K562 (cell line): ENCODE results near the gene INPP4B. TPM values are rescaled to one million over a fixed set of nuclear protein-coding genes. Genes with fewer than 3 reads are reported as not detected.

Experiments used
- ATAC-seq: fragments of 200-7000 bp; cut with Tn5 transposase; 3 replicates; pipeline ENCODE4 v1.9.1; 2020; ENCODE audit warnings: moderate library complexity
- BruUV-seq: library from RNA; stranded (reverse); fragments of 400-500 nt; replicated peaks from 2 replicates; lab custom pipeline; 2021; lab: Mats Ljungman, UMichigan
- CTCF ChIA-PET: fragments of 300-600 bp; formaldehyde crosslinking; extraction: SDS; loops from one replicate; lab custom pipeline; 2021; ENCODE audit warnings: low intra/inter-chr PET ratio; lab: Yijun Ruan, JAX
- POLR2A ChIA-PET: fragments of 300-600, 350-650 bp; sonication (Branson Sonifier 250); formaldehyde crosslinking; extraction: SDS; loops from one replicate; lab custom pipeline; 2021; ENCODE audit warnings: antibody characterized with exemption, inconsistent platforms; lab: Yijun Ruan, JAX
- DNase-seq, 4 experiments: peaks; one replicate each; pipeline versions ENCODE4 v3.0.0 to v3.0.0-alpha.2; 2011 to 2018; ENCODE audit warnings: low spot score in 3 of 4, mixed read lengths in 3 of 4; ENCODE audit errors: extremely low read depth in 1 of 4
- FAIRE-seq: peaks from 2 replicates; lab custom pipeline; 2011; peaks lifted over from hg19 to GRCh38; lab: Jason Lieb, UNC
- H2AFZ ChIP-seq: 2 replicates; pipeline ENCODE4 v1.6.0; 2011; ENCODE audit warnings: low read depth, low read length, control low read depth, inconsistent platforms
- H3K27ac ChIP-seq: fragments of 200-600 bp; 3 replicates; pipeline ENCODE4 v1.8.0; 2011; ENCODE audit warnings: low read depth, mild to moderate bottlenecking, control low read depth, inconsistent platforms, low read length, moderate library complexity, mixed read lengths; ENCODE audit errors: extremely low read depth
- H3K27me3 ChIP-seq, 2 experiments: fragments of 300-600 bp in 1 of 2; 2 replicates in 1 of 2; 3 replicates in 1 of 2; pipeline versions ENCODE4 v1.6.0 to v1.8.0; 2011; ENCODE audit warnings: inconsistent platforms in 2 of 2, low read length in 2 of 2, mild to moderate bottlenecking in 1 of 2, mixed read lengths in 1 of 2, moderate library complexity in 1 of 2; ENCODE audit not compliant: control insufficient read depth in 2 of 2, insufficient read depth in 2 of 2
- H3K36me3 ChIP-seq: fragments of 300-600 bp; 3 replicates; pipeline ENCODE4 v1.8.0; 2011; ENCODE audit warnings: mild to moderate bottlenecking, low read length, inconsistent platforms; ENCODE audit not compliant: control insufficient read depth, insufficient read depth
- H3K4me1 ChIP-seq, 2 experiments: fragments of 200-600 bp in 1 of 2; replicated peaks in 1 of 2; 2 replicates in 1 of 2; 3 replicates in 1 of 2; pipeline versions ENCODE4 v1.5.1 to v1.8.0; 2011; ENCODE audit warnings: inconsistent platforms in 2 of 2, low read length in 2 of 2, mild to moderate bottlenecking in 1 of 2, mixed read lengths in 1 of 2, moderate library complexity in 1 of 2; ENCODE audit not compliant: control insufficient read depth in 2 of 2, insufficient read depth in 2 of 2
- H3K4me2 ChIP-seq: 2 replicates; pipeline ENCODE4 v1.6.1; 2011; ENCODE audit warnings: low read length, control low read depth, inconsistent platforms, mixed read lengths; ENCODE audit not compliant: insufficient read depth
- H3K4me3 ChIP-seq: fragments of 200-600 bp; sonication (generic), shearing (Covaris generic); 2 replicates; pipeline ENCODE4 v1.5.1; 2016; ENCODE audit warnings: control low read depth, inconsistent platforms
- H3K79me2 ChIP-seq: fragments of 200-600 bp; 3 replicates; pipeline ENCODE4 v1.8.0; 2011; ENCODE audit warnings: low read length, inconsistent platforms; ENCODE audit not compliant: control insufficient read depth, insufficient read depth
- H3K9ac ChIP-seq, 2 experiments: 2 replicates each; pipeline versions ENCODE4 v1.6.0 to v1.6.1; 2011; ENCODE audit warnings: low read depth in 2 of 2, low read length in 2 of 2, control low read depth in 1 of 2, inconsistent platforms in 1 of 2, mild to moderate bottlenecking in 1 of 2, mixed read lengths in 1 of 2; ENCODE audit not compliant: insufficient read depth in 1 of 2
- H3K9me1 ChIP-seq: one replicate; pipeline ENCODE4 v1.6.0; 2011; ENCODE audit warnings: inconsistent platforms, mild to moderate bottlenecking, low read length, moderate library complexity; ENCODE audit not compliant: control insufficient read depth, insufficient read depth
- H3K9me3 ChIP-seq: replicated peaks from 2 replicates; pipeline ENCODE4 v1.5.1; 2011; ENCODE audit warnings: low read depth, low read length, inconsistent platforms; ENCODE audit not compliant: control insufficient read depth, insufficient read depth
- H4K20me1 ChIP-seq: replicated peaks from 2 replicates; pipeline ENCODE4 v1.6.1; 2011; ENCODE audit warnings: low read length, inconsistent platforms, mixed read lengths; ENCODE audit not compliant: control insufficient read depth, insufficient read depth
- BCOR ChIP-seq: fragments of 450-650 bp; IDR thresholded peaks from 2 replicates; pipeline ENCODE4 v1.6.1; 2016
- CBX3 ChIP-seq, 2 experiments: IDR thresholded peaks; 1 replicate in 1 of 2; 2 replicates in 1 of 2; pipeline ENCODE4 v1.6.1; 2012; ENCODE audit warnings: inconsistent platforms in 2 of 2, low read length in 2 of 2, borderline replicate concordance in 1 of 2, control low read depth in 1 of 2
- ETV1 ChIP-seq: fragments of 450-650 bp; conservative IDR thresholded peaks from 2 replicates; pipeline ENCODE4 v1.6.1; 2016; ENCODE audit warnings: missing genetic modification characterization, control low read depth, low read depth, missing compliant biosample characterization
- HMGXB4 ChIP-seq: sonication (generic); formaldehyde crosslinking; IDR thresholded peaks from 2 replicates; pipeline ENCODE4 v1.8.1; 2023; ENCODE audit warnings: mild to moderate bottlenecking, missing genetic modification reagents
- JUNB ChIP-seq: fragments of 450-650 bp; formaldehyde crosslinking; conservative IDR thresholded peaks from 2 replicates; pipeline ENCODE4 v1.4.0; 2020; ENCODE audit warnings: mild to moderate bottlenecking
- KLF16 ChIP-seq: IDR thresholded peaks from 2 replicates; pipeline ENCODE4 v1.6.1; 2016; ENCODE audit warnings: antibody characterized with exemption
- LCOR ChIP-seq: sonication (generic); formaldehyde crosslinking; IDR thresholded peaks from 2 replicates; pipeline ENCODE4 v1.8.0; 2022; ENCODE audit warnings: mild to moderate bottlenecking, missing genetic modification reagents
- MTF1 ChIP-seq: fragments of 250-450 bp; sonication (Bioruptor Pico); IDR thresholded peaks from 2 replicates; pipeline ENCODE4 v1.9.0; 2021; ENCODE audit warnings: moderate library complexity, mild to moderate bottlenecking, inconsistent platforms, borderline replicate concordance
- NELFE ChIP-seq: IDR thresholded peaks from 2 replicates; pipeline ENCODE4 v1.6.1; 2011; ENCODE audit warnings: mild to moderate bottlenecking; ENCODE audit not compliant: insufficient read depth, insufficient read length
- TRIM25 ChIP-seq: fragments of 450-650 bp; IDR thresholded peaks from 2 replicates; pipeline ENCODE4 v1.7.0; 2016; ENCODE audit warnings: borderline replicate concordance
- ZNF280B ChIP-seq: fragments of 250-450 bp; sonication (Bioruptor Pico); IDR thresholded peaks from 2 replicates; pipeline ENCODE4 v1.5.1; 2021; ENCODE audit warnings: mild to moderate bottlenecking
- ZSCAN29 ChIP-seq: fragments of 450-650 bp; IDR thresholded peaks from 2 replicates; pipeline ENCODE4 v1.6.1; 2017
- WGBS: fragments of 100-300 bp; shearing (Covaris generic); methylation state at CpG from one replicate; pipeline ENCODE4 v1.1.6; 2016; ENCODE audit warnings: low coverage, mixed read lengths; ENCODE audit not compliant: insufficient coverage; ENCODE audit errors: missing lambda C conversion rate; 5-methylcytosine and 5-hydroxymethylcytosine counted together
- in situ Hi-C: fragments of 300-500 bp; cut with MboI; formaldehyde crosslinking; loops from 4 replicates; pipeline ENCODE4 v1.15.0; 2018; ENCODE audit warnings: inconsistent platforms, mixed read lengths
- intact Hi-C: fragments of 100-400 bp; cut with micrococcal nuclease; formaldehyde crosslinking; loops from 2 replicates; pipeline ENCODE4 v1.14.2; 2022
- polyA plus RNA-seq, 8 experiments: library from polyadenylated mRNA; depleted of rRNA in 4 of 8; stranded (reverse) in 5 of 8; unstranded in 3 of 8; fragments of >200 nt; fragmentation: Nextera tagmentation in 2 of 8; fragmentation: Illumina TruSeq in 1 of 8; extraction: Ambion mirVana in 2 of 8; extraction: Trizol in 1 of 8; gene quantifications; 2 replicates each; pipeline versions ENCODE4 v1.2.1 to v1.2.3, GENCODE V29; 2011 to 2014; ENCODE audit warnings: inconsistent platforms in 1 of 8, missing spikeins in 1 of 8
- total RNA-seq, 7 experiments: library from RNA; depleted of rRNA in 6 of 7; stranded (reverse); fragments of >200 nt in 6 of 7; fragmentation: Illumina TruSeq in 2 of 7; extraction: Trizol in 2 of 7; gene quantifications; 2 replicates each; pipeline versions ENCODE4 v1.2.1 to v1.2.3, GENCODE V29; 2011 to 2021; ENCODE audit warnings: low replicate concordance in 1 of 7

The INPP4B gene
- total and polyA plus RNA-seq, 9 of the 15 experiments (the other 6 are each of a cell fraction or from before 2014, with no cell fraction given), result 0.04 to 0.11 TPM; not detected in 7

- TF ChIP-seq MTF1 (CRISPR knock-in tag), result no peak
Measured at GRCh38 chr4:142866685-142867084, 20.6 kb upstream of the INPP4B start (continued).

- H2AFZ ChIP-seq, result no peak overlapping the region
- FAIRE-seq, result no peak
- 25% methylated on average over 1 of the region's 1 CpG for WGBS
- intact Hi-C loops, result no loop called here
- ChIA-PET POLR2A (no interaction called here), CTCF (no interaction called here)
- H4K20me1 ChIP-seq, result no peaks in the 10 kb centered on the region
- H3K4me1 ChIP-seq, result no peaks in the 10 kb centered on the region
- no peak overlapping the region for H3K27ac ChIP-seq
- DNase-seq, result no peak
- no peaks in the 10 kb centered on the region for H3K9me1 ChIP-seq
- H3K9me3 ChIP-seq, result no peaks in the 10 kb centered on the region
- H3K36me3 ChIP-seq, result no peaks in the 10 kb centered on the region
- ATAC-seq, result no peak
- H3K4me3 ChIP-seq, result no peak overlapping the region
- no peak overlapping the region for H3K4me2 ChIP-seq
- H3K79me2 ChIP-seq, result no peaks in the 10 kb centered on the region
- BruUV-seq, result no TSS peak
- no peaks in the 10 kb centered on the region for H3K27me3 ChIP-seq
- in situ Hi-C loops, result loop anchor here (25.0 kb wide), 1 partner anchor 626 kb away; no protein-coding TSS in a partner anchor
- no peak overlapping the region for H3K9ac ChIP-seq
- TF ChIP-seq CBX3 (IDR thresholded peaks at IDR 0.05; ENCODE audit: borderline replicate concordance in 1 of 2, low read length in 2 of 2) (no peak), HMGXB4 (CRISPR knock-in tag) (no peak), NELFE (no peak), ZNF280B (CRISPR knock-in tag) (no peak), LCOR (no peak), ETV1 (tag) (no peak), ZSCAN29 (no peak), JUNB (CRISPR knock-in tag) (no peak), TRIM25 (no peak), KLF16 (no peak), BCOR (no peak)
Measured at GRCh38 chr4:142861351-142861750, 15.2 kb upstream of the INPP4B start.
